ENCODE measurements around the gene TOMM70. TPM values are rescaled to one million over a fixed set of nuclear protein-coding genes. Genes with fewer than 3 reads are reported as not detected.
"Not testable (repeated sequence)": the region's sequence is repeated elsewhere in the genome, so short reads cannot be mapped to it uniquely, and the experiment has no call there.

TOMM70 gene
- total RNA-seq, 2 experiments from 2014 or later: 56.2 to 57.8 TPM

DNA sequence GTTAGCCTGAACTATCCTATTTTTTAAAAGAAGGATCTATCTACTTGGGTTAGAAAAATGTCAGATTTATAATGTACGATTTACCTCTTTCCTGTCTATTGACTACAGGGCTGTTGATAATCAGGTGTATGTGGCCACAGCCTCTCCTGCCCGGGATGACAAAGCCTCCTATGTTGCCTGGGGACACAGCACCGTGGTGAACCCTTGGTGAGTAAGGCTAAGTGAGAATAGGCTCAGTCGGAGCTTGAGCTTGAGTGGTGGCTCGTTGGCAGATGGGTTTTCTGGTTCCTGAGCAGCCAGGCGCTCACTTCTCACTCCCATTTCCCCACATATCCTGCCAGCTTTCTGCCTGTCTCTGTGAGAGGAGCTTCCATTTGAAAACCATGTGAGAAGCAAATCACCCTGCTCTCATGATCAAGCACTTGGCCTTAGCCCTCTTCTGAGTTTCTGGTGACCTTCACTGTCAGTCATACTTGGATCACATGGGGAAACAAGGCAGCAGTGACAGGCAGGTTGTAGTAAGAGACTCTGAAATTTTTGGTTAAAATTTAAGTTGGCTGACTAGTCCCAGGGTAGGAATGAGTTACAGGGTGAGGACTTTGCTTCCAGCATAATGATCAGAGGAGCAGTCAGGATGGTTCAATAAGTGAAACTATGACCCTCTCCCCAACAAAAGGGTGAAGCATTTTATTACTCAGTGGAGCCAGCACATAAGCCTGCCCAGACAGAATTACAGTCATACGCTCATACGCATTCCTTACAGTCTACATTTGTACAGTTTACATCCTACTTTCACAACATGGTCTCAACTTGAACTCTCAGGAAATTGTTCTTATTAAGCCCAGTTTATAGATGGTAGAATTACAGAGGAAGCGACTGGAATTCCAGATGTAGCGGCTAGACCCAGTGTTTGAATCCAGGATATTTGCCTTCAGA is 48.3 kb downstream of the TOMM70 start:
- POLR2A ChIA-PET: interaction anchor here (0.6 kb wide), 1 partner anchor 10 kb away, joined by 4 read pairs; no protein-coding TSS in a partner anchor
- Mint-ChIP-seq H3K4me1 (ENCODE audit: low read depth) (no peaks in the 10 kb centered on the region), H3K27me3 (no peaks in the 10 kb centered on the region), H3K27ac (no peak overlapping the region), H3K9me3 (peaks cover 1% of the 10 kb centered on the region), H3K36me3 (ENCODE audit: low read depth) (peaks cover 51% of the 10 kb centered on the region), H3K4me3 (no peak overlapping the region)
- ATAC-seq (no peak), DNase-seq (no peak)
- intact Hi-C loops (cut with micrococcal nuclease): no loop called here
- CTCF ChIA-PET: no interaction called here
- no peak for TF ChIP-seq CTCF (IDR thresholded peaks at IDR 0.05)

DNA sequence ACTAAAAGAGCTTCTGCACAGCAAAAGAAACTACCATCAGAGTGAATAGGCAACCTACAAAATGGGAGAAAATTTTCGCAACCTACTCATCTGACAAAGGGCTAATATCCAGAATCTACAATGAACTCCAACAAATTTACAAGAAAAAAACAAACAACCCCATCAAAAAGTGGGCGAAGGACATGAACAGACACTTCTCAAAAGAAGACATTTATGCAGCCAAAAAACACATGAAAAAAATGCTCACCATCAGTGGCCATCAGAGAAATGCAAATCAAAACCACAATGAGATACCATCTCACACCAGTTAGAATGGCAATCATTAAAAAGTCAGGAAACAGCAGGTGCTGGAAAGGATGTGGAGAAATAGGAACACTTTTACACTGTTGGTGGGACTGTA is 49.1 kb downstream of the TOMM70 start:
- H3K36me3 Mint-ChIP-seq (ENCODE audit: low read depth): peaks cover 52% of the 10 kb centered on the region

DNA sequence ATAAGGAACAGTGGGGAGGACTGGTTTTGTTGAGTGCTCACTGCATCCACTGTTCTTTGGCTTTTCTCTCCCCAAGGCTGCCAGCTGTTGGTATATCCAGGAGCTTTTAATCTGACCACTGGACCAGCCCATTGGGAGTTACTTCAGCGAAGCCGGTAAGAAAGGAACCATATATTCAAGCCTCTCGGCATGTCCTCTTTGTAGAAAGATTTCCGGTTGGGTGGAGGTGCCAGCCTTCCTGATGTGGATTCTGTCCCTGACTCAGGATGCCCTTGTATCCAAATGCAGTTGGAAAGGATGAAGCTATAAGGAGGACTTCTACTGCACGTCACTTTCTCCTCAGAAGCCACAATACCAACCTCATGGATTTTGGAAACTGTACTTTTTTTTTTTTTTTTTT is 52.2 kb downstream of the TOMM70 start:
- POLR2A ChIA-PET: interaction anchor here (2.1 kb wide), 1 partner anchor 10 kb away, joined by 5 read pairs; no protein-coding TSS in a partner anchor
- no peak for DNase-seq
- peaks cover 69% of the 10 kb centered on the region for H3K36me3 Mint-ChIP-seq (ENCODE audit: low read depth)

More for the DNA sequence above, 49.1 kb downstream of the TOMM70 start:
- H3K4me3 Mint-ChIP-seq; H3K27ac Mint-ChIP-seq; DNase-seq; ATAC-seq; CTCF ChIA-PET; H3K4me1 Mint-ChIP-seq (ENCODE audit: low read depth); H3K9me3 Mint-ChIP-seq; intact Hi-C loops (cut with micrococcal nuclease); H3K27me3 Mint-ChIP-seq; POLR2A ChIA-PET: not testable (repeated sequence)

DNA sequence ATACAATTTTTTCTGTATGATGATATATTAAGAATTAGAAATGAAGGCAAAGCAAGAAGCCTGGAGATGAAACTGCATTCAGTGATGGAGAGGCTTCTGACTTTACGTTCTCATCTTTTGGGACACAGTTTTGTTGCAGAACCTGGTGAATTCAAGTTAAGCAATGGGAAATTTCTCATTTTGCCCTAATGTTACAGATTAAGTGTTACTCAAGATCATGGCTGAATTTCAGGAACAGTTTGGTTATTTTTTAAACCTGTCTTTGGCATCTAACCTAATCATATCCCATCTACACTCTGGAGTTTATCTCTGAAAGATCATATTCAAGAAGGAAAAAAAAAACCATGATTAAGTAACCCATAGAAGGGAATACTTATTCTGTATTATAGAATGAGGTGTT is 60.4 kb downstream of the TOMM70 start:
- Mint-ChIP-seq H3K36me3 (ENCODE audit: low read depth) (peaks cover 45% of the 10 kb centered on the region), H3K9me3 (peaks cover 2% of the 10 kb centered on the region), H3K27me3 (no peaks in the 10 kb centered on the region), H3K27ac (no peak overlapping the region), H3K4me3 (no peak overlapping the region), H3K4me1 (ENCODE audit: low read depth) (peaks cover 14% of the 10 kb centered on the region)
- intact Hi-C loops (cut with micrococcal nuclease): no loop called here
- no peak for ATAC-seq
- TF ChIP-seq CTCF (IDR thresholded peaks at IDR 0.05): no peak
- ChIA-PET POLR2A (interaction anchor here (1.2 kb wide), 2 partner anchors 9 to 61 kb away, joined by 3 read pairs; partner anchors contain the start of gene LNP1), CTCF (interaction anchor here (1.5 kb wide), 1 partner anchor 249 kb away, joined by 4 read pairs; no protein-coding TSS in a partner anchor)
- DNase-seq: no peak

More for the DNA sequence above, 52.2 kb downstream of the TOMM70 start:
- Mint-ChIP-seq H3K4me1 (ENCODE audit: low read depth) (no peaks in the 10 kb centered on the region), H3K27ac (no peak overlapping the region), H3K4me3 (no peak overlapping the region), H3K27me3 (no peaks in the 10 kb centered on the region), H3K9me3 (peaks cover 1% of the 10 kb centered on the region)
- no peak for ATAC-seq
- CTCF ChIA-PET: interaction anchor here (0.9 to 1.1 kb wide), 2 partner anchors 11 to 174 kb away, joined by 3 to 4 read pairs; no protein-coding TSS in a partner anchor
- intact Hi-C loops (cut with micrococcal nuclease): no loop called here
- TF ChIP-seq CTCF (IDR thresholded peaks at IDR 0.05): no peak

DNA sequence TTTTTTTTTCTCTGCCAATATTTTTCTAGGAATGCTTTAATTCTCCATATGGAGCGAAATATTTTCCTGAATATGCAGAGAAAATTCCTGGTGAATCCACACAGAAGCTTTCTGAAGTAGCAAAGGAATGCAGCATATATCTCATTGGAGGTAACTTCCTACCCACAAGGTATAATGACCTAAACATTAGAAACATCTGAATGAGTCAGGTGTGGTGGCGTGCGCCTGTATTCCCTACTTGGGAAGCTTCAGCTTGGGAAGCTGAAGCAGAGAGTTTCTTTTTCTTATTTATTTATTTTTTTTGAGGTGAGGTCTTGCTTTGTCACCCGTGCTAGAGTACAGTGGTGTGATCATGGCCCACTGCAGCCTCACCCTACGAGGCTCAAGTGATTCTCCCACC is 61.1 kb downstream of the TOMM70 start:
- Mint-ChIP-seq H3K4me3 (no peak overlapping the region), H3K9me3 (peaks cover 2% of the 10 kb centered on the region), H3K36me3 (ENCODE audit: low read depth) (peaks cover 43% of the 10 kb centered on the region), H3K27me3 (no peaks in the 10 kb centered on the region), H3K4me1 (ENCODE audit: low read depth) (peaks cover 17% of the 10 kb centered on the region), H3K27ac (no peak overlapping the region)
- ChIA-PET POLR2A (interaction anchor here (0.6 to 1.2 kb wide), 4 partner anchors 8 to 456 kb away, joined by 3 to 6 read pairs (median 3); partner anchors contain the start of gene LNP1), CTCF (interaction anchor here (0.7 to 1.5 kb wide), 2 partner anchors 61 to 250 kb away, joined by 3 to 4 read pairs; no protein-coding TSS in a partner anchor)
- TF ChIP-seq CTCF (IDR thresholded peaks at IDR 0.05): no peak
- ATAC-seq: no peak
- intact Hi-C loops (cut with micrococcal nuclease): no loop called here
- no peak for DNase-seq

Measured in activated CD8-positive, alpha-beta T cell treated with anti-CD3 and anti-CD28 coated beads for 36 hours (primary cell).